ENCODE data around the gene DPYSL3. TPM values are rescaled to one million over a fixed set of nuclear protein-coding genes. Genes with fewer than 3 reads are reported as not detected.

DPYSL3 gene
- polyA plus RNA-seq, 1 donor from 2014 or later: 689 TPM

DNA sequence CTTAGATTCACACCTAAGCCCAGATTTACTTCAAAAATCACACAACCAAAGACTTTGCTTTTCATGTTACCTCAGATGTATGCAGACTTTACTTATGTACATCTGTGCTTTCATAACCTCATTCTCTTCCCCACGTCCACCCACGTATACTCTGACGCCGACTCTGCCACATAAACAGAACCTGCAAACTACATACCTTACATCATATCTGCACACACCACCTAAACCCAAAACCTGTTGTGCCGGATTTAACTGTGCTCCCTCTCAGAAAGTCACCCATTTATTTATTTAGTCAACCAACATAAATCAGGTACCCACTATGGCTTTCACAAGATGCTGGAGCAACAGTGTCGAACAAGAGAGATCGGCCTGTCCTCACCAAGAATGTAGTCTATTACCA lies 1.0 kb upstream of the DPYSL3 start (continued):
- TF ChIP-seq, protein P1, sequence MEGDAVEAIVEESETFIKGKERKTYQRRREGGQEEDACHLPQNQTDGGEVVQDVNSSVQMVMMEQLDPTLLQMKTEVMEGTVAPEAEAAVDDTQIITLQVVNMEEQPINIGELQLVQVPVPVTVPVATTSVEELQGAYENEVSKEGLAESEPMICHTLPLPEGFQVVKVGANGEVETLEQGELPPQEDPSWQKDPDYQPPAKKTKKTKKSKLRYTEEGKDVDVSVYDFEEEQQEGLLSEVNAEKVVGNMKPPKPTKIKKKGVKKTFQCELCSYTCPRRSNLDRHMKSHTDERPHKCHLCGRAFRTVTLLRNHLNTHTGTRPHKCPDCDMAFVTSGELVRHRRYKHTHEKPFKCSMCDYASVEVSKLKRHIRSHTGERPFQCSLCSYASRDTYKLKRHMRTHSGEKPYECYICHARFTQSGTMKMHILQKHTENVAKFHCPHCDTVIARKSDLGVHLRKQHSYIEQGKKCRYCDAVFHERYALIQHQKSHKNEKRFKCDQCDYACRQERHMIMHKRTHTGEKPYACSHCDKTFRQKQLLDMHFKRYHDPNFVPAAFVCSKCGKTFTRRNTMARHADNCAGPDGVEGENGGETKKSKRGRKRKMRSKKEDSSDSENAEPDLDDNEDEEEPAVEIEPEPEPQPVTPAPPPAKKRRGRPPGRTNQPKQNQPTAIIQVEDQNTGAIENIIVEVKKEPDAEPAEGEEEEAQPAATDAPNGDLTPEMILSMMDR (IDR thresholded peaks at IDR 0.05; ENCODE audit: poor library complexity, severe bottlenecking): no peak
- no peak for TF ChIP-seq POLR2AphosphoS5 (IDR thresholded peaks at IDR 0.05)

DNA sequence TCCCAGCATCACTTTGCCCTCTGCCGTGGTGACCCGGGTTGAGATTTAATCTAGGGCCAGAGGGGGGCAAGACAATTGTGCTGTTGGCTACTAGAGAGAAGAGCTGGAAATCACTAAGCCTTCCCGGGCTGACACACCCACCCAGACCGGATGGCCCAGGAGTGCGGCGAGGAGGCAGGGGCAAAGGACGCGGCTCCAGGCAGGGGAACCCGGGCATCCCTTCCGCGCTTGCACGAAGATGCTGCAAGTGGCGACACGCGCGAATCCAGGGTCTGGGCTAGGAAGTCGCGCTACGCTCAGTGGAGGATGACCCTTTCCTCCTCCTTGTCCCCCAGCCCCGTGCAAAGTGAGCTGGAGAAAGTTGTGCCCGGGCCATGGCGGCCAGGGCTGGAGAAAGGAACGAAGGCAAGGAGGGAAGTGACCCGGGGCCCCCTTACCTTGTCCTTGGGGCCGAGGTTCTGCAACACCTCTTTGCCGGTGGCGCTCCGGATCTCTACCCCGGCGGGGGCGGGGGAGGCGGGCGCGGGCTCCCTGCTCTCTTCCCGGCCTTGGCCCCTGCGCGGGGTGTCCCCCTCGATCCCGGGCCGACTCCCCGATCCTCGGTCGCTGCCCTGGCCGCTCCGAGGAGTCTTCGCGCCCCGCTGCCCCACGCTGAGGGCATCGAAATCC lies 693 bp downstream of the DPYSL3 start:
- Histone ChIP-seq H3K79me2 (replicated peaks; ENCODE audit: insufficient read depth, low read length) (peaks cover 8% of the 10 kb centered on the region), H3K27me3 (ENCODE audit: insufficient read depth, low read depth, low read length) (peaks cover 18% of the 10 kb centered on the region), H3K36me3 (ENCODE audit: insufficient read depth, low read length) (no peaks in the 10 kb centered on the region), H3F3A (ENCODE audit: insufficient read depth, low read length, poor library complexity, severe bottlenecking) (no peaks in the 10 kb centered on the region), H2AFZ (ENCODE audit: low read depth, low read length) (peak overlapping the region; percentile 66), H3K27ac (ENCODE audit: low read length) (no peak overlapping the region), H3K9me3 (ENCODE audit: low read length) (no peaks in the 10 kb centered on the region), H3K9ac (ENCODE audit: low read length) (peak overlapping the region; percentile 65), H3K4me3 (ENCODE audit: low read length) (peak overlapping the region; percentile 84), H4K20me1 (ENCODE audit: insufficient read depth) (no peaks in the 10 kb centered on the region), H3K4me2 (ENCODE audit: low read length) (peak overlapping the region; percentile 66), H3K9me2 (ENCODE audit: insufficient read depth, low read length) (no peaks in the 10 kb centered on the region)
- TF ChIP-seq, protein P2, sequence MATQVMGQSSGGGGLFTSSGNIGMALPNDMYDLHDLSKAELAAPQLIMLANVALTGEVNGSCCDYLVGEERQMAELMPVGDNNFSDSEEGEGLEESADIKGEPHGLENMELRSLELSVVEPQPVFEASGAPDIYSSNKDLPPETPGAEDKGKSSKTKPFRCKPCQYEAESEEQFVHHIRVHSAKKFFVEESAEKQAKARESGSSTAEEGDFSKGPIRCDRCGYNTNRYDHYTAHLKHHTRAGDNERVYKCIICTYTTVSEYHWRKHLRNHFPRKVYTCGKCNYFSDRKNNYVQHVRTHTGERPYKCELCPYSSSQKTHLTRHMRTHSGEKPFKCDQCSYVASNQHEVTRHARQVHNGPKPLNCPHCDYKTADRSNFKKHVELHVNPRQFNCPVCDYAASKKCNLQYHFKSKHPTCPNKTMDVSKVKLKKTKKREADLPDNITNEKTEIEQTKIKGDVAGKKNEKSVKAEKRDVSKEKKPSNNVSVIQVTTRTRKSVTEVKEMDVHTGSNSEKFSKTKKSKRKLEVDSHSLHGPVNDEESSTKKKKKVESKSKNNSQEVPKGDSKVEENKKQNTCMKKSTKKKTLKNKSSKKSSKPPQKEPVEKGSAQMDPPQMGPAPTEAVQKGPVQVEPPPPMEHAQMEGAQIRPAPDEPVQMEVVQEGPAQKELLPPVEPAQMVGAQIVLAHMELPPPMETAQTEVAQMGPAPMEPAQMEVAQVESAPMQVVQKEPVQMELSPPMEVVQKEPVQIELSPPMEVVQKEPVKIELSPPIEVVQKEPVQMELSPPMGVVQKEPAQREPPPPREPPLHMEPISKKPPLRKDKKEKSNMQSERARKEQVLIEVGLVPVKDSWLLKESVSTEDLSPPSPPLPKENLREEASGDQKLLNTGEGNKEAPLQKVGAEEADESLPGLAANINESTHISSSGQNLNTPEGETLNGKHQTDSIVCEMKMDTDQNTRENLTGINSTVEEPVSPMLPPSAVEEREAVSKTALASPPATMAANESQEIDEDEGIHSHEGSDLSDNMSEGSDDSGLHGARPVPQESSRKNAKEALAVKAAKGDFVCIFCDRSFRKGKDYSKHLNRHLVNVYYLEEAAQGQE (IDR thresholded peaks at IDR 0.05; ENCODE audit: borderline replicate concordance): no peak
- no peak for TF ChIP-seq EP300 (conservative IDR thresholded peaks at IDR 0.05; ENCODE audit: poor library complexity, severe bottlenecking)
- TF ChIP-seq, protein P1 (IDR thresholded peaks at IDR 0.05; ENCODE audit: poor library complexity, severe bottlenecking): no peak

DNA sequence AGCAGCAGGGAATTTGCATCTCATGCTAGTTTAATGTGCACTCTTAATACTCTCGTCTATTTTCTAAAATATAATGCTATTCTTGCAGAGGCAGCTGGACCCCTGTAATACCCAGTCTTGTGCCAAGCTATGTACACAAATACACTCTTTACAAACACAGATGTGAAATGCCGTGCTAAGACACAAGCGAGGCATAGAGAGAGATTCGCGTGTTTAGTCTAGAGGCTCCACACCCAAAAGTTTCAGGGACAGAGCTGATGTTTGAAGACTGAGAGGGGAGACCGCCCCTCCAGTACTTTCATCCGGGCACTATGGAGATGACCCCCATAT lies 1.2 kb downstream of the DPYSL3 start:
- no peaks in the 10 kb centered on the region for H3K9me3 ChIP-seq (ENCODE audit: low read length)
- no peak overlapping the region for H3K27ac ChIP-seq (ENCODE audit: low read length)
- no peak overlapping the region for H3K9ac ChIP-seq (ENCODE audit: low read length)
- no peaks in the 10 kb centered on the region for H3F3A ChIP-seq (ENCODE audit: insufficient read depth, low read length, poor library complexity, severe bottlenecking)
- H3K4me2 ChIP-seq (ENCODE audit: low read length): peak overlapping the region; percentile 66
- H3K9me2 ChIP-seq (ENCODE audit: insufficient read depth, low read length): no peaks in the 10 kb centered on the region
- H2AFZ ChIP-seq (ENCODE audit: low read depth, low read length): no peak overlapping the region
- no peak for TF ChIP-seq MXI1 (conservative IDR thresholded peaks at IDR 0.05; ENCODE audit: poor library complexity, severe bottlenecking)
- TF ChIP-seq RAD21 (conservative IDR thresholded peaks at IDR 0.05): no peak
- no peak for TF ChIP-seq POLR2AphosphoS5 (IDR thresholded peaks at IDR 0.05)
- TF ChIP-seq EP300 (conservative IDR thresholded peaks at IDR 0.05; ENCODE audit: poor library complexity, severe bottlenecking): no peak
- TF ChIP-seq, protein P1 (IDR thresholded peaks at IDR 0.05; ENCODE audit: poor library complexity, severe bottlenecking): no peak
- no peak for TF ChIP-seq SMC3 (conservative IDR thresholded peaks at IDR 0.05; ENCODE audit: poor library complexity)
- TF ChIP-seq EZH2 (IDR thresholded peaks at IDR 0.05; ENCODE audit: borderline replicate concordance, insufficient read depth, low read length, poor library complexity, severe bottlenecking): no peak
- TF ChIP-seq, protein P2 (IDR thresholded peaks at IDR 0.05; ENCODE audit: borderline replicate concordance): no peak
- TF ChIP-seq TAF1 (IDR thresholded peaks at IDR 0.05; ENCODE audit: low read depth): no peak
- H3K36me3 ChIP-seq (ENCODE audit: insufficient read depth, low read length): no peaks in the 10 kb centered on the region
- H3K27me3 ChIP-seq (ENCODE audit: insufficient read depth, low read depth, low read length): peaks cover 18% of the 10 kb centered on the region
- H3K79me2 ChIP-seq (replicated peaks; ENCODE audit: insufficient read depth, low read length): peaks cover 8% of the 10 kb centered on the region
- peak overlapping the region; percentile 84 for H3K4me3 ChIP-seq (ENCODE audit: low read length)
- H4K20me1 ChIP-seq (ENCODE audit: insufficient read depth): no peaks in the 10 kb centered on the region
